B cell (primary cell): ENCODE results near the gene FOXM1. TPM values are rescaled to one million over a fixed set of nuclear protein-coding genes. Genes with fewer than 3 reads are reported as not detected.

Source experiments
- ATAC-seq: fragments of 200-7000 bp; cut with Tn5 transposase; one replicate; pipeline ENCODE4 v1.10.0; 2021; ENCODE audit warnings: low read depth, mild to moderate bottlenecking, moderate number of reproducible peaks, moderate library complexity
- CTCF ChIA-PET: fragments of 350-600 bp; sonication (Branson Sonifier 250); formaldehyde crosslinking; loops from one replicate; lab custom pipeline; 2021; ENCODE audit warnings: antibody characterized with exemption, inconsistent platforms; lab: Charles Lee
- POLR2A ChIA-PET: fragments of 350-600 bp; sonication (Branson Sonifier 250); formaldehyde crosslinking; loops from one replicate; lab custom pipeline; 2021; ENCODE audit warnings: antibody characterized with exemption; lab: Charles Lee
- DNase-seq: peaks from one replicate; pipeline ENCODE4 v3.0.0; 2013
- H2AFZ ChIP-seq: 2 replicates; pipeline ENCODE4 v1.6.1; 2012; ENCODE audit warnings: mild to moderate bottlenecking, low read depth, low read length; ENCODE audit not compliant: insufficient read depth, poor library complexity, severe bottlenecking
- H3K27ac ChIP-seq, 2 donors: 1 replicate in 1 of 2; 2 replicates in 1 of 2; pipeline ENCODE4 v1.5.1; 2012 to 2013; ENCODE audit warnings: low read length in 2 of 2, mild to moderate bottlenecking in 2 of 2, moderate library complexity in 1 of 2
- H3K27me3 ChIP-seq, 4 experiments: fragments of 200-600 bp in 1 of 4; sonication (generic) in 1 of 4; replicated peaks in 1 of 4; 1 replicate in 2 of 4; 2 replicates in 2 of 4; pipeline versions ENCODE4 v1.6.1 to v1.7.0; 2013 to 2016; ENCODE audit warnings: low read length in 3 of 4, mild to moderate bottlenecking in 2 of 4, mixed read lengths in 1 of 4, moderate library complexity in 1 of 4; ENCODE audit not compliant: insufficient read depth in 4 of 4, control insufficient read depth in 3 of 4; ENCODE audit errors: control extremely low read depth in 1 of 4
- H3K36me3 ChIP-seq, 2 experiments: replicated peaks in 1 of 2; 1 replicate in 1 of 2; 2 replicates in 1 of 2; pipeline versions ENCODE4 v1.6.1 to v1.7.1; 2013; ENCODE audit warnings: low read length in 1 of 2; ENCODE audit not compliant: insufficient read depth in 2 of 2, control insufficient read depth in 1 of 2; ENCODE audit errors: control extremely low read depth in 1 of 2, extremely low read depth in 1 of 2
- H3K4me1 ChIP-seq, 2 donors: fragments of 200-600 bp in 1 of 2; sonication (generic) in 1 of 2; 1 replicate in 1 of 2; 2 replicates in 1 of 2; pipeline versions ENCODE4 v1.5.1 to v1.6.1; 2013 to 2017; ENCODE audit warnings: low read length in 2 of 2; ENCODE audit not compliant: control insufficient read depth in 2 of 2, insufficient read depth in 2 of 2
- H3K4me2 ChIP-seq: replicated peaks from 2 replicates; pipeline ENCODE3; 2012; ENCODE audit warnings: mild to moderate bottlenecking, low read depth, low read length; ENCODE audit not compliant: poor library complexity, severe bottlenecking
- H3K4me3 ChIP-seq, 5 experiments: fragments of 200-600 bp in 1 of 5; sonication (generic) in 1 of 5; 1 replicate in 3 of 5; 2 replicates in 2 of 5; pipeline versions ENCODE4 v1.5.1 to v1.7.0; 2011 to 2016; ENCODE audit warnings: low read length in 4 of 5, mild to moderate bottlenecking in 4 of 5, low read depth in 2 of 5, control low read depth in 1 of 5, moderate library complexity in 1 of 5; ENCODE audit not compliant: insufficient read depth in 1 of 5; ENCODE audit errors: control extremely low read depth in 1 of 5, extremely low read depth in 1 of 5
- H3K79me2 ChIP-seq: fragments of 200-600 bp; sonication (generic); one replicate; pipeline ENCODE4 v1.6.0; 2016; ENCODE audit warnings: low read length; ENCODE audit not compliant: control insufficient read depth, insufficient read depth
- H3K9ac ChIP-seq: fragments of 200-600 bp; sonication (generic); 2 replicates; pipeline ENCODE4 v1.6.1; 2017; ENCODE audit warnings: mild to moderate bottlenecking, low read length, moderate library complexity
- H3K9me3 ChIP-seq, 3 donors: one replicate each; pipeline versions ENCODE4 v1.6.1 to v1.7.1; 2013; ENCODE audit warnings: low read length in 2 of 3; ENCODE audit not compliant: control insufficient read depth in 2 of 3, insufficient read depth in 1 of 3; ENCODE audit errors: control extremely low read depth in 1 of 3
- H4K20me1 ChIP-seq: 2 replicates; pipeline ENCODE4 v1.6.0; 2012; ENCODE audit warnings: mild to moderate bottlenecking, low read length; ENCODE audit not compliant: insufficient read depth, control insufficient read depth, poor library complexity, severe bottlenecking
- H3K27ac Mint-ChIP-seq: one replicate; pipeline ENCODE4 v1.8.0; 2021; ENCODE audit warnings: mixed read lengths
- H3K27me3 Mint-ChIP-seq: one replicate; pipeline ENCODE4 v1.8.0; 2021; ENCODE audit warnings: mixed read lengths
- H3K4me1 Mint-ChIP-seq: one replicate; pipeline ENCODE4 v1.8.0; 2021; ENCODE audit warnings: mixed read lengths
- H3K4me3 Mint-ChIP-seq: one replicate; pipeline ENCODE4 v1.8.0; 2021; ENCODE audit warnings: mixed read lengths
- H3K9me3 Mint-ChIP-seq: one replicate; pipeline ENCODE4 v1.8.0; 2022; ENCODE audit warnings: mixed read lengths; ENCODE audit not compliant: insufficient read depth
- CTCF ChIP-seq: fragments of 200-600 bp; IDR thresholded peaks from one replicate; pipeline ENCODE4 v1.8.0; 2022; ENCODE audit warnings: antibody characterized with exemption, mild to moderate bottlenecking
- EZH2 ChIP-seq: IDR thresholded peaks from 2 replicates; pipeline ENCODE4 v1.6.1; 2012; ENCODE audit warnings: borderline replicate concordance, low read depth, mild to moderate bottlenecking, moderate library complexity, low read length; ENCODE audit not compliant: insufficient read depth, poor library complexity, severe bottlenecking
- WGBS: methylation state at CpG from one replicate; pipeline ENCODE4 v1.1.5; 2013; ENCODE audit warnings: missing lambda C conversion rate; ENCODE audit not compliant: insufficient coverage; 5-methylcytosine and 5-hydroxymethylcytosine counted together
- intact Hi-C: fragments of 100-400 bp; cut with micrococcal nuclease; formaldehyde crosslinking; loops from one replicate; pipeline ENCODE4 v1.10.0; 2022
- polyA plus RNA-seq: library from polyadenylated mRNA; depleted of rRNA; stranded (reverse); fragments of >200 nt; gene quantifications from 2 replicates; pipeline ENCODE4 v1.2.3, GENCODE V29; 2012
- total RNA-seq, 2 donors: library from RNA; stranded (reverse); fragments of 120-200 nt in 1 of 2; gene quantifications; 1 replicate in 1 of 2; 2 replicates in 1 of 2; pipeline versions ENCODE4 v1.2.3 to v1.2.4, GENCODE V29; 2013 to 2022

The FOXM1 gene
- total and polyA plus RNA-seq, 2 donors (not counting 1 experiment from before 2014, with no cell fraction given) = 0.67 to 0.84 TPM

DNA sequence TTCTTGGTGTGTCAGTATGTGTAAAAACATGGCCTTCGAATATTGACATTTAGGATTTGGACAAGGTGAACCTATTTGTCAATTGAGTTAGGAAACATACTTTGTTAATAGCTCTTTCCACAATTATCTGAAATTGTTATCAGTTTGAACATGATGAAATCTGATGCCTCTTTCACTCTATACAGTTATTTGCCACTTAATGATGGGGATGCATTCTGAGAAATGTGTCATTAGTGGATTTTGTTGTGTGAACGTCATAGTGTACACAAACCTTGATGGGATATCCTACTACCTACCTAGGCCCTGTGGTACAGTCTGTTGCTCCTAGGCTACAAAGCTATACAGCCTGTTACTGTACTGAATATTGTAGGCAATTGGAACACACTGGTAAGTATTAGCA lies 18.5 kb upstream of the FOXM1 start:
- Histone ChIP-seq H3K27me3 (no peaks in the 10 kb centered on the region), H3K4me3 (no peak overlapping the region), H3K36me3 (no peaks in the 10 kb centered on the region), H3K9me3 (no peaks in the 10 kb centered on the region), H3K27ac (no peak overlapping the region), H3K4me2 (no peak overlapping the region), H3K9ac (no peak overlapping the region), H3K79me2 (peaks cover 21% of the 10 kb centered on the region), H3K4me1 (peaks cover 5 to 6% of the 10 kb centered on the region in 2 donors), H2AFZ (no peak overlapping the region), H4K20me1 (no peaks in the 10 kb centered on the region)
- POLR2A ChIA-PET = no interaction called here
- Mint-ChIP-seq H3K4me3 (no peak overlapping the region), H3K27me3 (no peaks in the 10 kb centered on the region), H3K27ac (no peak overlapping the region), H3K4me1 (peaks cover 10% of the 10 kb centered on the region), H3K9me3 (no peaks in the 10 kb centered on the region)
- DNase-seq = no peak
- WGBS = no CpG with 5 or more reads among the region's 2 CpGs
- intact Hi-C loops = no loop called here
- ATAC-seq = no peak
- CTCF ChIA-PET = interaction anchor here (0.8 kb wide), 1 partner anchor 10 kb away, joined by 3 read pairs; no protein-coding TSS in a partner anchor
- no peak for TF ChIP-seq EZH2
- no peak for TF ChIP-seq CTCF

- intact Hi-C loops = no loop called here
- Mint-ChIP-seq H3K4me1 (peaks cover 15% of the 10 kb centered on the region), H3K9me3 (no peaks in the 10 kb centered on the region)
Observed at GRCh38 chr12:2895051-2895451, 18.1 kb upstream of the FOXM1 start.

More at GRCh38 chr12:2895051-2895451, 18.1 kb upstream of the FOXM1 start:
- Histone ChIP-seq H3K79me2 (peaks cover 21% of the 10 kb centered on the region), H2AFZ (no peak overlapping the region), H4K20me1 (no peaks in the 10 kb centered on the region), H3K4me1 (peaks cover 5 to 10% of the 10 kb centered on the region in 2 donors), H3K27ac (no peak overlapping the region), H3K4me2 (no peak overlapping the region), H3K27me3 (no peaks in the 10 kb centered on the region), H3K9ac (no peak overlapping the region), H3K4me3 (no peak overlapping the region), H3K36me3 (no peaks in the 10 kb centered on the region), H3K9me3 (no peaks in the 10 kb centered on the region)
- Mint-ChIP-seq H3K27ac (no peak overlapping the region), H3K4me3 (no peak overlapping the region), H3K27me3 (no peaks in the 10 kb centered on the region)
- TF ChIP-seq EZH2 (no peak), CTCF (no peak)
- ChIA-PET CTCF (interaction anchor here (0.8 kb wide), 1 partner anchor 10 kb away, joined by 3 read pairs; no protein-coding TSS in a partner anchor), POLR2A (no interaction called here)
- 40% methylated on average over 1 of the region's 2 CpGs for WGBS
- ATAC-seq (no peak), DNase-seq (no peak)
